ENCODE measurements around the gene BTBD7. TPM values are rescaled to one million over a fixed set of nuclear protein-coding genes. Genes with fewer than 3 reads are reported as not detected.

BTBD7 gene
- total RNA-seq, 1 donor from 2014 or later = 43.5 TPM

GRCh38 chr14:93266127-93266526 lies 66.7 kb downstream of the BTBD7 start:
- H3K4me1 Mint-ChIP-seq (ENCODE audit: low read depth) = peaks cover 15% of the 10 kb centered on the region
- DNase-seq (ENCODE audit: low spot score) = no peak

GRCh38 chr14:93263416-93263815 lies 69.4 kb downstream of the BTBD7 start:
- no peak overlapping the region for H3K27ac Mint-ChIP-seq (ENCODE audit: unreplicated experiment)
- DNase-seq (ENCODE audit: low spot score) = no peak
- no peak for TF ChIP-seq CTCF (IDR thresholded peaks at IDR 0.05)
- no peaks in the 10 kb centered on the region for H3K27me3 Mint-ChIP-seq (ENCODE audit: low read depth)
- H3K4me1 Mint-ChIP-seq (ENCODE audit: low read depth) = peaks cover 19% of the 10 kb centered on the region
- no peak overlapping the region for H3K4me3 Mint-ChIP-seq (ENCODE audit: unreplicated experiment)
- H3K9me3 Mint-ChIP-seq (ENCODE audit: low read depth) = no peaks in the 10 kb centered on the region
- H3K36me3 Mint-ChIP-seq (ENCODE audit: low read depth) = peaks cover 2% of the 10 kb centered on the region

More at GRCh38 chr14:93266127-93266526, 66.7 kb downstream of the BTBD7 start:
- H3K9me3 Mint-ChIP-seq (ENCODE audit: low read depth) = no peaks in the 10 kb centered on the region
- no peaks in the 10 kb centered on the region for H3K36me3 Mint-ChIP-seq (ENCODE audit: low read depth)
- no peak for TF ChIP-seq CTCF (IDR thresholded peaks at IDR 0.05)
- no peak overlapping the region for H3K27ac Mint-ChIP-seq (ENCODE audit: unreplicated experiment)
- H3K27me3 Mint-ChIP-seq (ENCODE audit: low read depth) = no peaks in the 10 kb centered on the region
- H3K4me3 Mint-ChIP-seq (ENCODE audit: unreplicated experiment) = no peak overlapping the region

- Mint-ChIP-seq H3K36me3 (ENCODE audit: low read depth) (peaks cover 2% of the 10 kb centered on the region), H3K4me3 (ENCODE audit: unreplicated experiment) (no peak overlapping the region), H3K9me3 (ENCODE audit: low read depth) (no peaks in the 10 kb centered on the region), H3K4me1 (ENCODE audit: low read depth) (peaks cover 23% of the 10 kb centered on the region), H3K27me3 (ENCODE audit: low read depth) (no peaks in the 10 kb centered on the region), H3K27ac (ENCODE audit: unreplicated experiment) (no peak overlapping the region)
- no peak for DNase-seq (ENCODE audit: low spot score)
- no peak for TF ChIP-seq CTCF (IDR thresholded peaks at IDR 0.05)
Observed at GRCh38 chr14:93262446-93262845, 70.4 kb downstream of the BTBD7 start.

- no peak for TF ChIP-seq CTCF (IDR thresholded peaks at IDR 0.05)
- no peak overlapping the region for H3K27ac Mint-ChIP-seq (ENCODE audit: unreplicated experiment)
Observed at GRCh38 chr14:93249128-93249831, 83.6 kb downstream of the BTBD7 start.

GRCh38 chr14:93246534-93246933 lies 86.3 kb downstream of the BTBD7 start:
- no peaks in the 10 kb centered on the region for H3K9me3 Mint-ChIP-seq (ENCODE audit: low read depth)
- peaks cover 40% of the 10 kb centered on the region for H3K36me3 Mint-ChIP-seq (ENCODE audit: low read depth)
- TF ChIP-seq CTCF (IDR thresholded peaks at IDR 0.05) = no peak
- H3K4me1 Mint-ChIP-seq (ENCODE audit: low read depth) = no peaks in the 10 kb centered on the region
- H3K4me3 Mint-ChIP-seq (ENCODE audit: unreplicated experiment) = no peak overlapping the region
- no peak for DNase-seq (ENCODE audit: low spot score)
- H3K27me3 Mint-ChIP-seq (ENCODE audit: low read depth) = no peaks in the 10 kb centered on the region
- H3K27ac Mint-ChIP-seq (ENCODE audit: unreplicated experiment) = no peak overlapping the region

More at GRCh38 chr14:93249128-93249831, 83.6 kb downstream of the BTBD7 start:
- Mint-ChIP-seq H3K4me1 (ENCODE audit: low read depth) (no peaks in the 10 kb centered on the region), H3K9me3 (ENCODE audit: low read depth) (no peaks in the 10 kb centered on the region), H3K27me3 (ENCODE audit: low read depth) (no peaks in the 10 kb centered on the region), H3K36me3 (ENCODE audit: low read depth) (peaks cover 26% of the 10 kb centered on the region), H3K4me3 (ENCODE audit: unreplicated experiment) (no peak overlapping the region)
- no peak for DNase-seq (ENCODE audit: low spot score)

Data from chondrocyte (in vitro differentiated cells).